GM23338 (cell line): Measurements from ENCODE around the gene EARS2.

Source experiments
- EZH2 ChIP-seq: fragments of 200-600 bp; sonication (generic); IDR thresholded peaks from one replicate; pipeline ENCODE4 v1.8.0; 2017; ENCODE audit warnings: antibody characterized with exemption, mild to moderate bottlenecking, low read depth; ENCODE audit not compliant: unreplicated experiment
- EZH2phosphoT487 ChIP-seq: fragments of 200-600 bp; sonication (generic); IDR thresholded peaks from one replicate; pipeline ENCODE4 v1.8.1; 2018; ENCODE audit warnings: antibody characterized with exemption; ENCODE audit not compliant: unreplicated experiment
- POLR2AphosphoS5 ChIP-seq: IDR thresholded peaks from 2 replicates; pipeline ENCODE4 v1.6.1; 2016; ENCODE audit warnings: antibody characterized with exemption, low read depth
- ZNF331 ChIP-seq: fragments of 250-450 bp; sonication (Bioruptor Pico); IDR thresholded peaks from 2 replicates; pipeline ENCODE4 v1.5.0; 2020; ENCODE audit warnings: low read depth, mild to moderate bottlenecking, moderate library complexity
- TF ChIP-seq, protein P1 (sequence below), 2 experiments: fragments of 200-600 bp in 1 of 2; sonication (generic) in 1 of 2; conservative IDR thresholded peaks; 2 replicates each; pipeline versions ENCODE4 v1.5.1 to v1.6.1; 2016 to 2017; ENCODE audit warnings: antibody characterized with exemption in 2 of 2, low read depth in 2 of 2, mild to moderate bottlenecking in 2 of 2, moderate library complexity in 1 of 2

- TF ChIP-seq ZNF331 (CRISPR knock-in tag) (no peak), POLR2AphosphoS5 (no peak), EZH2 (no peak), EZH2phosphoT487 (no peak)
- TF ChIP-seq, protein P1, sequence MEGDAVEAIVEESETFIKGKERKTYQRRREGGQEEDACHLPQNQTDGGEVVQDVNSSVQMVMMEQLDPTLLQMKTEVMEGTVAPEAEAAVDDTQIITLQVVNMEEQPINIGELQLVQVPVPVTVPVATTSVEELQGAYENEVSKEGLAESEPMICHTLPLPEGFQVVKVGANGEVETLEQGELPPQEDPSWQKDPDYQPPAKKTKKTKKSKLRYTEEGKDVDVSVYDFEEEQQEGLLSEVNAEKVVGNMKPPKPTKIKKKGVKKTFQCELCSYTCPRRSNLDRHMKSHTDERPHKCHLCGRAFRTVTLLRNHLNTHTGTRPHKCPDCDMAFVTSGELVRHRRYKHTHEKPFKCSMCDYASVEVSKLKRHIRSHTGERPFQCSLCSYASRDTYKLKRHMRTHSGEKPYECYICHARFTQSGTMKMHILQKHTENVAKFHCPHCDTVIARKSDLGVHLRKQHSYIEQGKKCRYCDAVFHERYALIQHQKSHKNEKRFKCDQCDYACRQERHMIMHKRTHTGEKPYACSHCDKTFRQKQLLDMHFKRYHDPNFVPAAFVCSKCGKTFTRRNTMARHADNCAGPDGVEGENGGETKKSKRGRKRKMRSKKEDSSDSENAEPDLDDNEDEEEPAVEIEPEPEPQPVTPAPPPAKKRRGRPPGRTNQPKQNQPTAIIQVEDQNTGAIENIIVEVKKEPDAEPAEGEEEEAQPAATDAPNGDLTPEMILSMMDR (conservative IDR thresholded peaks at IDR 0.05; ENCODE audit: low read depth in 2 of 2), result no peak
Measured at GRCh38 chr16:23496821-23497542, 60.2 kb downstream of the EARS2 start.
